HepG2 (cell line): ENCODE data around the gene SLC25A45. TPM values are rescaled to one million over a fixed set of nuclear protein-coding genes. Genes with fewer than 3 reads are reported as not detected.

Experiments used
- HOXA9 ChIP-seq: sonication (generic); formaldehyde crosslinking; IDR thresholded peaks from 2 replicates; pipeline ENCODE4 v1.8.1; 2022; ENCODE audit warnings: missing genetic modification reagents, mild to moderate bottlenecking, moderate library complexity, borderline replicate concordance
- IRX3 ChIP-seq: sonication (generic); formaldehyde crosslinking; IDR thresholded peaks from 2 replicates; pipeline ENCODE4 v1.8.1; 2023; ENCODE audit warnings: mild to moderate bottlenecking, low read depth, missing genetic modification reagents, borderline replicate concordance
- NCOA2 ChIP-seq: sonication (generic); formaldehyde crosslinking; IDR thresholded peaks from 2 replicates; pipeline ENCODE4 v1.8.0; 2022; ENCODE audit warnings: inconsistent platforms
- NCOA5 ChIP-seq: sonication (generic); formaldehyde crosslinking; IDR thresholded peaks from 2 replicates; pipeline ENCODE4 v1.4.0; 2020; ENCODE audit warnings: missing genetic modification reagents
- NR2C2 ChIP-seq: sonication (generic); formaldehyde crosslinking; IDR thresholded peaks from 2 replicates; pipeline ENCODE4 v1.4.0; 2020; ENCODE audit warnings: missing genetic modification reagents, mild to moderate bottlenecking, moderate library complexity, borderline replicate concordance
- RCOR2 ChIP-seq: IDR thresholded peaks from 2 replicates; pipeline ENCODE4 v1.6.1; 2016; ENCODE audit warnings: missing biosample characterization, missing genetic modification reagents
- ZKSCAN1 ChIP-seq: fragments of 150-350 bp; IDR thresholded peaks from 2 replicates; pipeline ENCODE4 v1.6.1; 2014; ENCODE audit warnings: low read length
- ZKSCAN8 ChIP-seq: IDR thresholded peaks from 2 replicates; pipeline ENCODE4 v1.6.1; 2016; ENCODE audit warnings: borderline replicate concordance, missing genetic modification reagents, missing compliant biosample characterization
- ZNF207 ChIP-seq: fragments of 450-650 bp; IDR thresholded peaks from 2 replicates; pipeline ENCODE4 v1.6.1; 2016; ENCODE audit warnings: antibody characterized with exemption, borderline replicate concordance
- ZNF839 ChIP-seq: sonication (generic); formaldehyde crosslinking; IDR thresholded peaks from 2 replicates; pipeline ENCODE4 v1.4.0; 2020; ENCODE audit warnings: missing genetic modification reagents, mild to moderate bottlenecking, borderline replicate concordance
- polyA plus RNA-seq, 8 experiments: library from polyadenylated mRNA; depleted of rRNA in 3 of 8; stranded (reverse) in 7 of 8; unstranded in 1 of 8; fragments of >200 nt; fragmentation: Illumina TruSeq in 4 of 8; extraction: Trizol in 4 of 8; gene quantifications; 2 replicates each; pipeline versions ENCODE4 v1.2.1 to v1.2.3, GENCODE V29; 2011 to 2016; ENCODE audit warnings: low read depth in 4 of 8, missing spikeins in 1 of 8, mixed read lengths in 1 of 8; ENCODE audit not compliant: insufficient read depth in 1 of 8
- total RNA-seq, 5 experiments: library from RNA; depleted of rRNA; stranded (reverse); fragments of >200 nt; fragmentation: Illumina TruSeq; extraction: Trizol; gene quantifications; 2 replicates each; pipeline ENCODE4 v1.2.3, GENCODE V29; 2016; ENCODE audit warnings: low read depth in 1 of 5
- TF ChIP-seq, protein P1 (sequence below): sonication (generic); formaldehyde crosslinking; IDR thresholded peaks from 2 replicates; pipeline ENCODE4 v1.5.1; 2020; ENCODE audit warnings: mild to moderate bottlenecking, missing genetic modification reagents, borderline replicate concordance
- TF ChIP-seq, protein P2 (sequence below): sonication (generic); formaldehyde crosslinking; IDR thresholded peaks from 2 replicates; pipeline ENCODE4 v1.4.0; 2020; ENCODE audit warnings: mild to moderate bottlenecking, missing genetic modification reagents
- TF ChIP-seq, protein P3 (sequence below): sonication (generic); formaldehyde crosslinking; IDR thresholded peaks from 2 replicates; pipeline ENCODE4 v1.8.0; 2022; ENCODE audit warnings: low read depth, missing genetic modification reagents
- TF ChIP-seq, protein P4 (sequence below): sonication (generic); formaldehyde crosslinking; IDR thresholded peaks from 2 replicates; pipeline ENCODE4 v1.5.1; 2020; ENCODE audit warnings: mild to moderate bottlenecking, missing genetic modification reagents, moderate library complexity
- TF ChIP-seq, protein P5 (sequence below): sonication (generic); formaldehyde crosslinking; conservative IDR thresholded peaks from 2 replicates; pipeline ENCODE4 v1.8.0; 2022; ENCODE audit warnings: mild to moderate bottlenecking, moderate library complexity, missing genetic modification reagents

SLC25A45 gene
- total and polyA plus RNA-seq, 2 of the 13 experiments (the other 11 are each of a cell fraction or from before 2014, with no cell fraction given), result 1.2 to 3.4 TPM

DNA sequence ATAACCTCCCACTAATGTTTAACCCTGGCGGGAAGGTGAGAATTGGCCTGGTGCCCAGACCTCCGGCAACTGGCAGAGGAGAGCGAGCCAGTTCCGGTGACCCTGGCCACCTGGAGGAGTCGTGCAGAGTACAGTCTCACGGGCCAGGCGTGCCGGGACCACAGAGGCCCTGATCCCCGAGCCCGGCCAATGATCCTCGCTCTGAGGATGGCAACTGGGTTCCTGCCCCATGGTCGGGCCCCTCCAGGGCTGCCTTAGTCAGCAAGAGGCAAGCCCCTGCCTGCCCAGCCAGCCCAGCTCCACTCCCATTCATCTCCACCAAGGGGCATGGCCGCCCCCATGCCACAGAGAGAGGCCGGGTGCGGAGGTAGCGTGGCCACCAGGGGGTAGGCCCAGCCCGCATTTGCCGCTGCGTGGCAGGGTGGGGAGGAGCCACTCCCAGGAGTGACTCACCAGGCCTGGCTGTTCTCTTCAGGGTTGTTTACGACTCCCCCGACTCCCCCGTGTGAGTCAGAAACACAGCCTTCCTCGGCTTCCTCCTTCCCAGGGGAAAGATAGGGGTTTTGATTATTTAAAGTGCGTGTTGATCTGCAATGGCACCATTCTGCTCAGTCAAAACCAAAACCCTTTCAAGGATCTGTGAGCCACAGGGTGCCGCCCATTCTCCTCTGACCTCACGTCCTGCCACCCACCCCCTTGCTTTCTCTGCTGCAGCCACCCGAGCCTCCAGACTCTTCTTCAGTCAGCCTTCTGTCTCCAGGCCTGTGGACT is at the start of gene SLC25A45 (continued):
- TF ChIP-seq, protein P1, sequence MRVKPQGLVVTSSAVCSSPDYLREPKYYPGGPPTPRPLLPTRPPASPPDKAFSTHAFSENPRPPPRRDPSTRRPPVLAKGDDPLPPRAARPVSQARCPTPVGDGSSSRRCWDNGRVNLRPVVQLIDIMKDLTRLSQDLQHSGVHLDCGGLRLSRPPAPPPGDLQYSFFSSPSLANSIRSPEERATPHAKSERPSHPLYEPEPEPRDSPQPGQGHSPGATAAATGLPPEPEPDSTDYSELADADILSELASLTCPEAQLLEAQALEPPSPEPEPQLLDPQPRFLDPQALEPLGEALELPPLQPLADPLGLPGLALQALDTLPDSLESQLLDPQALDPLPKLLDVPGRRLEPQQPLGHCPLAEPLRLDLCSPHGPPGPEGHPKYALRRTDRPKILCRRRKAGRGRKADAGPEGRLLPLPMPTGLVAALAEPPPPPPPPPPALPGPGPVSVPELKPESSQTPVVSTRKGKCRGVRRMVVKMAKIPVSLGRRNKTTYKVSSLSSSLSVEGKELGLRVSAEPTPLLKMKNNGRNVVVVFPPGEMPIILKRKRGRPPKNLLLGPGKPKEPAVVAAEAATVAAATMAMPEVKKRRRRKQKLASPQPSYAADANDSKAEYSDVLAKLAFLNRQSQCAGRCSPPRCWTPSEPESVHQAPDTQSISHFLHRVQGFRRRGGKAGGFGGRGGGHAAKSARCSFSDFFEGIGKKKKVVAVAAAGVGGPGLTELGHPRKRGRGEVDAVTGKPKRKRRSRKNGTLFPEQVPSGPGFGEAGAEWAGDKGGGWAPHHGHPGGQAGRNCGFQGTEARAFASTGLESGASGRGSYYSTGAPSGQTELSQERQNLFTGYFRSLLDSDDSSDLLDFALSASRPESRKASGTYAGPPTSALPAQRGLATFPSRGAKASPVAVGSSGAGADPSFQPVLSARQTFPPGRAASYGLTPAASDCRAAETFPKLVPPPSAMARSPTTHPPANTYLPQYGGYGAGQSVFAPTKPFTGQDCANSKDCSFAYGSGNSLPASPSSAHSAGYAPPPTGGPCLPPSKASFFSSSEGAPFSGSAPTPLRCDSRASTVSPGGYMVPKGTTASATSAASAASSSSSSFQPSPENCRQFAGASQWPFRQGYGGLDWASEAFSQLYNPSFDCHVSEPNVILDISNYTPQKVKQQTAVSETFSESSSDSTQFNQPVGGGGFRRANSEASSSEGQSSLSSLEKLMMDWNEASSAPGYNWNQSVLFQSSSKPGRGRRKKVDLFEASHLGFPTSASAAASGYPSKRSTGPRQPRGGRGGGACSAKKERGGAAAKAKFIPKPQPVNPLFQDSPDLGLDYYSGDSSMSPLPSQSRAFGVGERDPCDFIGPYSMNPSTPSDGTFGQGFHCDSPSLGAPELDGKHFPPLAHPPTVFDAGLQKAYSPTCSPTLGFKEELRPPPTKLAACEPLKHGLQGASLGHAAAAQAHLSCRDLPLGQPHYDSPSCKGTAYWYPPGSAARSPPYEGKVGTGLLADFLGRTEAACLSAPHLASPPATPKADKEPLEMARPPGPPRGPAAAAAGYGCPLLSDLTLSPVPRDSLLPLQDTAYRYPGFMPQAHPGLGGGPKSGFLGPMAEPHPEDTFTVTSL (CRISPR knock-in tag), result peak; percentile 80
- TF ChIP-seq ZNF839 (CRISPR knock-in tag), result no peak; the same call in 1 of the 2 replicates
- TF ChIP-seq, protein P2, sequence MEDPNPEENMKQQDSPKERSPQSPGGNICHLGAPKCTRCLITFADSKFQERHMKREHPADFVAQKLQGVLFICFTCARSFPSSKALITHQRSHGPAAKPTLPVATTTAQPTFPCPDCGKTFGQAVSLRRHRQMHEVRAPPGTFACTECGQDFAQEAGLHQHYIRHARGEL (CRISPR knock-in tag), result peak; percentile 19; the same call in 1 of the 2 replicates
- TF ChIP-seq, protein P3, sequence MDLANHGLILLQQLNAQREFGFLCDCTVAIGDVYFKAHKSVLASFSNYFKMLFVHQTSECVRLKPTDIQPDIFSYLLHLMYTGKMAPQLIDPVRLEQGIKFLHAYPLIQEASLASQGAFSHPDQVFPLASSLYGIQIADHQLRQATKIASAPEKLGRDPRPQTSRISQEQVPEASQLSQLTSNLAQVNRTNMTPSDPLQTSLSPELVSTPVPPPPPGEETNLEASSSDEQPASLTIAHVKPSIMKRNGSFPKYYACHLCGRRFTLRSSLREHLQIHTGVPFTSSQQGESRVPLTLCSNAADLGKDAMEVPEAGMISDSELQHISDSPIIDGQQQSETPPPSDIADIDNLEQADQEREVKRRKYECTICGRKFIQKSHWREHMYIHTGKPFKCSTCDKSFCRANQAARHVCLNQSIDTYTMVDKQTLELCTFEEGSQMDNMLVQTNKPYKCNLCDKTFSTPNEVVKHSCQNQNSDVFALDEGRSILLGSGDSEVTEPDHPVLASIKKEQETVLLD (CRISPR knock-in tag), result no peak
- TF ChIP-seq NR2C2 (CRISPR knock-in tag), result peak; percentile 67
- peak; percentile 66 for TF ChIP-seq RCOR2
- TF ChIP-seq, protein P4, sequence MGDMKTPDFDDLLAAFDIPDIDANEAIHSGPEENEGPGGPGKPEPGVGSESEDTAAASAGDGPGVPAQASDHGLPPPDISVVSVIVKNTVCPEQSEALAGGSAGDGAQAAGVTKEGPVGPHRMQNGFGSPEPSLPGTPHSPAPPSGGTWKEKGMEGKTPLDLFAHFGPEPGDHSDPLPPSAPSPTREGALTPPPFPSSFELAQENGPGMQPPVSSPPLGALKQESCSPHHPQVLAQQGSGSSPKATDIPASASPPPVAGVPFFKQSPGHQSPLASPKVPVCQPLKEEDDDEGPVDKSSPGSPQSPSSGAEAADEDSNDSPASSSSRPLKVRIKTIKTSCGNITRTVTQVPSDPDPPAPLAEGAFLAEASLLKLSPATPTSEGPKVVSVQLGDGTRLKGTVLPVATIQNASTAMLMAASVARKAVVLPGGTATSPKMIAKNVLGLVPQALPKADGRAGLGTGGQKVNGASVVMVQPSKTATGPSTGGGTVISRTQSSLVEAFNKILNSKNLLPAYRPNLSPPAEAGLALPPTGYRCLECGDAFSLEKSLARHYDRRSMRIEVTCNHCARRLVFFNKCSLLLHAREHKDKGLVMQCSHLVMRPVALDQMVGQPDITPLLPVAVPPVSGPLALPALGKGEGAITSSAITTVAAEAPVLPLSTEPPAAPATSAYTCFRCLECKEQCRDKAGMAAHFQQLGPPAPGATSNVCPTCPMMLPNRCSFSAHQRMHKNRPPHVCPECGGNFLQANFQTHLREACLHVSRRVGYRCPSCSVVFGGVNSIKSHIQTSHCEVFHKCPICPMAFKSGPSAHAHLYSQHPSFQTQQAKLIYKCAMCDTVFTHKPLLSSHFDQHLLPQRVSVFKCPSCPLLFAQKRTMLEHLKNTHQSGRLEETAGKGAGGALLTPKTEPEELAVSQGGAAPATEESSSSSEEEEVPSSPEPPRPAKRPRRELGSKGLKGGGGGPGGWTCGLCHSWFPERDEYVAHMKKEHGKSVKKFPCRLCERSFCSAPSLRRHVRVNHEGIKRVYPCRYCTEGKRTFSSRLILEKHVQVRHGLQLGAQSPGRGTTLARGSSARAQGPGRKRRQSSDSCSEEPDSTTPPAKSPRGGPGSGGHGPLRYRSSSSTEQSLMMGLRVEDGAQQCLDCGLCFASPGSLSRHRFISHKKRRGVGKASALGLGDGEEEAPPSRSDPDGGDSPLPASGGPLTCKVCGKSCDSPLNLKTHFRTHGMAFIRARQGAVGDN (CRISPR knock-in tag), result peak; percentile 97
- TF ChIP-seq ZNF207, result no peak
- peak; percentile 85 for TF ChIP-seq NCOA2 (CRISPR knock-in tag)
- TF ChIP-seq ZKSCAN1, result no peak
- TF ChIP-seq HOXA9 (CRISPR knock-in tag), result no peak; the same call in 1 of the 2 replicates
- TF ChIP-seq ZKSCAN8, result peak; percentile 88
- TF ChIP-seq, protein P5, sequence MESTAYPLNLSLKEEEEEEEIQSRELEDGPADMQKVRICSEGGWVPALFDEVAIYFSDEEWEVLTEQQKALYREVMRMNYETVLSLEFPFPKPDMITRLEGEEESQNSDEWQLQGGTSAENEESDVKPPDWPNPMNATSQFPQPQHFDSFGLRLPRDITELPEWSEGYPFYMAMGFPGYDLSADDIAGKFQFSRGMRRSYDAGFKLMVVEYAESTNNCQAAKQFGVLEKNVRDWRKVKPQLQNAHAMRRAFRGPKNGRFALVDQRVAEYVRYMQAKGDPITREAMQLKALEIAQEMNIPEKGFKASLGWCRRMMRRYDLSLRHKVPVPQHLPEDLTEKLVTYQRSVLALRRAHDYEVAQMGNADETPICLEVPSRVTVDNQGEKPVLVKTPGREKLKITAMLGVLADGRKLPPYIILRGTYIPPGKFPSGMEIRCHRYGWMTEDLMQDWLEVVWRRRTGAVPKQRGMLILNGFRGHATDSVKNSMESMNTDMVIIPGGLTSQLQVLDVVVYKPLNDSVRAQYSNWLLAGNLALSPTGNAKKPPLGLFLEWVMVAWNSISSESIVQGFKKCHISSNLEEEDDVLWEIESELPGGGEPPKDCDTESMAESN (CRISPR knock-in tag), result peak; percentile 84
- TF ChIP-seq NCOA5 (CRISPR knock-in tag), result no peak
- no peak for TF ChIP-seq IRX3 (CRISPR knock-in tag)
